Thoracic aorta (tissue), 2 donors: Measurements from ENCODE around the gene CFAP57. TPM values are rescaled to one million over a fixed set of nuclear protein-coding genes. Genes with fewer than 3 reads are reported as not detected.
A peak's percentile ranks its signal among the peaks of the same experiment; 100 is the strongest.

ENCODE experiments used
- ATAC-seq: fragments of 150-250 bp; one replicate; pipeline ENCODE4 v1.8.0; 2017; ENCODE audit warnings: low read depth; ENCODE audit not compliant: insufficient number of reproducible peaks, low FRiP score
- DNase-seq: peaks from one replicate; pipeline ENCODE4 v3.0.0-alpha.2; 2020; ENCODE audit warnings: low spot score
- H3K27ac ChIP-seq, 2 donors: fragments of 200-600 bp; sonication (generic); 1 replicate in 1 of 2; 2 replicates in 1 of 2; pipeline ENCODE4 v1.5.1; 2016; ENCODE audit warnings: mild to moderate bottlenecking in 2 of 2, moderate library complexity in 2 of 2
- H3K27me3 ChIP-seq: fragments of 200-600 bp; sonication (generic); replicated peaks from 2 replicates; pipeline ENCODE4 v1.6.0; 2016; ENCODE audit warnings: mild to moderate bottlenecking; ENCODE audit not compliant: insufficient read depth
- H3K36me3 ChIP-seq: fragments of 200-600 bp; sonication (generic); one replicate; pipeline ENCODE4 v1.5.1; 2016
- H3K4me1 ChIP-seq, 2 donors: fragments of 200-600 bp; sonication (generic); 1 replicate in 1 of 2; 2 replicates in 1 of 2; pipeline versions ENCODE4 v1.5.1 to v1.6.0; 2016; ENCODE audit warnings: low read depth in 2 of 2, mild to moderate bottlenecking in 1 of 2; ENCODE audit not compliant: control insufficient read depth in 1 of 2
- H3K4me3 ChIP-seq: fragments of 200-600 bp; sonication (generic); 2 replicates; pipeline ENCODE4 v1.5.1; 2016; ENCODE audit warnings: mild to moderate bottlenecking
- H3K9me3 ChIP-seq: fragments of 200-600 bp; sonication (generic); 2 replicates; pipeline ENCODE4 v1.5.1; 2016
- CTCF ChIP-seq: fragments of 200-600 bp; sonication (generic); IDR thresholded peaks from one replicate; pipeline ENCODE4 v1.5.1; 2019; ENCODE audit warnings: antibody characterized with exemption
- total RNA-seq, 2 donors: library from RNA; depleted of rRNA; stranded (reverse); fragments of >200 nt; gene quantifications; one replicate each; pipeline versions ENCODE4 v1.1.0 to v1.2.3, GENCODE V29; 2016

Gene CFAP57
- total RNA-seq, result under 1 TPM; 0.27 to 0.42 TPM

- ATAC-seq, result peak; percentile 90
- H3K4me3 ChIP-seq, result peak within 1 kb of the TSS; percentile 91
- DNase-seq, result peak; percentile 66
- no peaks in the 10 kb centered on the region for H3K27me3 ChIP-seq
- H3K4me1 ChIP-seq, result peaks cover 5 to 15% of the 10 kb centered on the region in 2 donors
- H3K36me3 ChIP-seq, result peaks cover 14% of the 10 kb centered on the region
- H3K9me3 ChIP-seq, result no peaks in the 10 kb centered on the region
- no peak for TF ChIP-seq CTCF
- H3K27ac ChIP-seq, result peak within 1 kb of the TSS; percentile 19
Measured at GRCh38 chr1:43171876-43172526, at the start of gene CFAP57, which contains the start of gene EBNA1BP2. Gene CFAP57, plus strand, starts transcription at chr1:43172330. Its CDS starts 424 bp downstream, at chr1:43172754. Gene EBNA1BP2, minus strand, starts transcription at chr1:43172290. Its CDS starts 172 bp downstream, at chr1:43172118.

- H3K4me1 ChIP-seq, result no peaks in the 10 kb centered on the region
- no peaks in the 10 kb centered on the region for H3K9me3 ChIP-seq
- no peak for TF ChIP-seq CTCF
- no peaks in the 10 kb centered on the region for H3K27me3 ChIP-seq
- ATAC-seq, result no peak
- H3K27ac ChIP-seq, result no peak overlapping the region
- DNase-seq, result no peak
- H3K36me3 ChIP-seq, result no peaks in the 10 kb centered on the region
- H3K4me3 ChIP-seq, result no peak overlapping the region
Measured at GRCh38 chr1:43123031-43123430, 49.1 kb upstream of the CFAP57 start.

GRCh38 chr1:43128816-43129215, 43.3 kb upstream of the CFAP57 start:
- no peak overlapping the region for H3K27ac ChIP-seq
- DNase-seq (no peak), ATAC-seq (no peak)
- no peaks in the 10 kb centered on the region for H3K9me3 ChIP-seq
- H3K4me1 ChIP-seq, result no peaks in the 10 kb centered on the region
- no peak for TF ChIP-seq CTCF
- no peaks in the 10 kb centered on the region for H3K36me3 ChIP-seq
- H3K4me3 ChIP-seq, result no peak overlapping the region
- no peaks in the 10 kb centered on the region for H3K27me3 ChIP-seq

GRCh38 chr1:43129426-43129825, 42.7 kb upstream of the CFAP57 start:
- Histone ChIP-seq H3K9me3 (no peaks in the 10 kb centered on the region), H3K27ac (no peak overlapping the region), H3K4me1 (no peaks in the 10 kb centered on the region), H3K27me3 (no peaks in the 10 kb centered on the region), H3K4me3 (no peak overlapping the region), H3K36me3 (no peaks in the 10 kb centered on the region)
- ATAC-seq (no peak), DNase-seq (no peak)
- no peak for TF ChIP-seq CTCF

- no peak for ATAC-seq
Measured at GRCh38 chr1:43134068-43134467, 38.1 kb upstream of the CFAP57 start.

More at GRCh38 chr1:43134068-43134467, 38.1 kb upstream of the CFAP57 start:
- no peak for TF ChIP-seq CTCF
- Histone ChIP-seq H3K4me1 (no peaks in the 10 kb centered on the region), H3K36me3 (no peaks in the 10 kb centered on the region), H3K9me3 (no peaks in the 10 kb centered on the region), H3K27me3 (no peaks in the 10 kb centered on the region), H3K27ac (no peak overlapping the region), H3K4me3 (no peak overlapping the region)
- no peak for DNase-seq
